Measurements from ENCODE around the gene FBXW8.

FBXW8 gene

DNA sequence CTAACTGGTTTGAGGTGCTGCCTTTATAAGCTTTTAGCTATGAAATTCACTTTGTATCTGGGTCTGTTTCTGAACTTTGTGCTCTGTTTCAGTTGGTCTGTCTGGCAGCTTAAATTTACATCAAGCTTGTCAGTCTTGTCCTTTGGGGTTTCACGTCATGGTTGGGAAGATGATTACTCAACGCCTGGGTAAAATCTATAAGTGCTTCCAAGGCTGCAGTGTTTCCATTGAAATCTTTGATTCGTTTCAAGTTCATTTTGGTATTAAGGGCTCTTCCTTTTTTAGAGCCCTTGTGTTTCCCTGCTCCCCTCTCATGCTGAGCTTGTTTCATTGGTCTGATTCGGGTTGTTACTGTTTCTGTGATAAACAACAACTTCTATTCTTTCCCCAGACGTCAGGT is 58.2 kb downstream of the FBXW8 start:
- Histone ChIP-seq H3K4me1 (ENCODE audit: insufficient read depth, low read length) (peaks cover 13% of the 10 kb centered on the region), H3K27me3 (ENCODE audit: control insufficient read depth in 1 of 2, insufficient read depth in 2 of 2, low read length in 2 of 2) (no peaks in the 10 kb centered on the region), H3K36me3 (ENCODE audit: insufficient read depth, low read length) (peaks cover 19% of the 10 kb centered on the region), H3K9me3 (ENCODE audit: low read length) (no peaks in the 10 kb centered on the region), H3K9ac (ENCODE audit: low read length) (no peak overlapping the region), H3K4me3 (ENCODE audit: low read depth in 1 of 2, low read length in 2 of 2) (no peak overlapping the region), H3K27ac (ENCODE audit: low read depth, low read length) (no peak overlapping the region)

DNA sequence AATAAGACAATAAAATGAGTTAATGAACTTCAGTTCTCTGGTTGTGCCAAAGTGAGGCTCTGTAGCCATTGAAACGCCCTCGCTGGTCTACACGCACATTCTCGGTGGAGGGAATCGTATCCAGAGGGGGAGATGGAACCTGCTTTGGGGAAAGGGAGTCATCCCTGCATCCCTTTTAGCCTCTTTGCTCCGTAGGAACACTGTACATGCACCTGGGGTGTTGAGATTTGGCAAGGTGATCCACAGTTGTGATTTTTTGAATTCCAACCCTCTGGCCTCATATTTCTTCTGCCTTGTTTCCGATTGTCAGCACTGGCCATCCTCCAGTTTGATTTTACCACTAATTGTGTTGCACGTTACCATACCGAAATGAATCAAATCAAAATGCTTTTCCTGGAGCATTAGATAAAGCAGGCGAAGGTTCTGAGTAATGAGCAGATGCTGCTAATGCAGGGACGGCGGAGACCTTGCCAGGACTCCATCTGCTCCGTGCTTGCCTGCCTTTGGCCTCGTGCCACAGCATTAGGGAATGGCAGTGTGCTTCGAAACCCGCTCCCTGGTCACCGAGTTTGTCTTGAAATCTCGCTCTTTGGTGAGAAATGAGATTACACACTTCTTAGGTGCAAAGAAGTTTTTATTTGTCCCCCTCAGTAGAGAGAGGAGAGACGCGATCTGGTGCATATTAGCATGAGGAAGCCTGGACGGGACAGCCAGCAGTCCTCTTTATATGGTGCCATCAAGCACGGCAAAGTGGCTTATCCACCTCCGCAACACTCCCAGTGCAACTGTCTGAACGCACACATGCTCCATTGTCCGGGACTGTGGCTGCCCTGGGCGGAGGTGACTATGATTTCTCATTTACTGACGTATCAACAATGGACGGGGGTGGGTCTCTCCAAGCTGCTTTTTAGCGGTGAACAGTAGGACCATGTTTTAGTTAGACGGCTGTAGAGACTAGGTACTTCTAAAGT is 59.1 kb downstream of the FBXW8 start:
- Histone ChIP-seq H3K9me3 (ENCODE audit: low read length) (no peaks in the 10 kb centered on the region), H3K36me3 (ENCODE audit: insufficient read depth, low read length) (peaks cover 18% of the 10 kb centered on the region), H3K4me1 (ENCODE audit: insufficient read depth, low read length) (peaks cover 6% of the 10 kb centered on the region), H3K4me3 (ENCODE audit: low read depth in 1 of 2, low read length in 2 of 2) (no peak overlapping the region), H3K27me3 (ENCODE audit: control insufficient read depth in 1 of 2, insufficient read depth in 2 of 2, low read length in 2 of 2) (no peaks in the 10 kb centered on the region), H3K9ac (ENCODE audit: low read length) (no peak overlapping the region), H3K27ac (ENCODE audit: low read depth, low read length) (no peak overlapping the region)

- no peaks in the 10 kb centered on the region for H3K27me3 ChIP-seq (ENCODE audit: control insufficient read depth in 1 of 2, insufficient read depth in 2 of 2, low read length in 2 of 2)
- peaks cover 12% of the 10 kb centered on the region for H3K36me3 ChIP-seq (ENCODE audit: insufficient read depth, low read length)
- H3K4me1 ChIP-seq (ENCODE audit: insufficient read depth, low read length): no peaks in the 10 kb centered on the region
- no peak overlapping the region for H3K27ac ChIP-seq (ENCODE audit: low read depth, low read length)
- H3K9me3 ChIP-seq (ENCODE audit: low read length): no peaks in the 10 kb centered on the region
- H3K9ac ChIP-seq (ENCODE audit: low read length): no peak overlapping the region
- no peak overlapping the region for H3K4me3 ChIP-seq (ENCODE audit: low read depth in 1 of 2, low read length in 2 of 2)
Measured at GRCh38 chr12:116971222-116971621, 60.5 kb downstream of the FBXW8 start.

- Histone ChIP-seq H3K4me3 (ENCODE audit: low read depth in 1 of 2, low read length in 2 of 2) (no peak overlapping the region), H3K36me3 (ENCODE audit: insufficient read depth, low read length) (no peaks in the 10 kb centered on the region), H3K9ac (ENCODE audit: low read length) (no peak overlapping the region), H3K4me1 (ENCODE audit: insufficient read depth, low read length) (no peaks in the 10 kb centered on the region), H3K27me3 (ENCODE audit: control insufficient read depth in 1 of 2, insufficient read depth in 2 of 2, low read length in 2 of 2) (no peaks in the 10 kb centered on the region), H3K27ac (ENCODE audit: low read depth, low read length) (no peak overlapping the region), H3K9me3 (ENCODE audit: low read length) (no peaks in the 10 kb centered on the region)
Measured at GRCh38 chr12:116975779-116976393, 65.1 kb downstream of the FBXW8 start.

GRCh38 chr12:116977465-116978380 is 67.0 kb downstream of the FBXW8 start:
- no peaks in the 10 kb centered on the region for H3K4me1 ChIP-seq (ENCODE audit: insufficient read depth, low read length)
- no peaks in the 10 kb centered on the region for H3K36me3 ChIP-seq (ENCODE audit: insufficient read depth, low read length)
- H3K27me3 ChIP-seq (ENCODE audit: control insufficient read depth in 1 of 2, insufficient read depth in 2 of 2, low read length in 2 of 2): no peaks in the 10 kb centered on the region
- H3K27ac ChIP-seq (ENCODE audit: low read depth, low read length): no peak overlapping the region
- H3K9me3 ChIP-seq (ENCODE audit: low read length): no peaks in the 10 kb centered on the region
- no peak overlapping the region for H3K9ac ChIP-seq (ENCODE audit: low read length)
- H3K4me3 ChIP-seq (ENCODE audit: low read depth in 1 of 2, low read length in 2 of 2): no peak overlapping the region

GRCh38 chr12:116978791-116979508 is 68.2 kb downstream of the FBXW8 start:
- H3K4me3 ChIP-seq (ENCODE audit: low read depth in 1 of 2, low read length in 2 of 2): no peak overlapping the region
- no peak overlapping the region for H3K27ac ChIP-seq (ENCODE audit: low read depth, low read length)
- H3K9ac ChIP-seq (ENCODE audit: low read length): no peak overlapping the region
- H3K36me3 ChIP-seq (ENCODE audit: insufficient read depth, low read length): no peaks in the 10 kb centered on the region
- no peaks in the 10 kb centered on the region for H3K9me3 ChIP-seq (ENCODE audit: low read length)
- peaks cover 5% of the 10 kb centered on the region for H3K4me1 ChIP-seq (ENCODE audit: insufficient read depth, low read length)
- no peaks in the 10 kb centered on the region for H3K27me3 ChIP-seq (ENCODE audit: control insufficient read depth in 1 of 2, insufficient read depth in 2 of 2, low read length in 2 of 2)

DNA sequence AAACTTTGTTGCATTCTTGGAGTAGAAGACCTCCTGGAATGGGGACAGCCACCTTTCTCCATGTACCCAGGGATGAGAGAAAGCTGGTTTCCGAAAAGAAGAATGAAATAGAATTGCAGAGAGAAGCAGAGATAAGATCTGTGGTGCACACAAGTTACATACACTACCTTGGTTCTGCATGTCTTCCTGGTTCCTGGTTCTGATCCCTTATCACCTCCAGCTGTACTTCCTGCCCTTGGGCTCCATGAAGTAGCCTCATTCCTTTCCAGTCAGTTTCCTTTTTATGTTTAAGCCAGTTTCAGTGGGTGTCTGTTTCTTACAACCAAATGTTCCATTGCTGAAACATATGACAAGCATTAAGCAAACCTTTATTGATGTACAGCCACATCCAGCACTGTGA is 69.3 kb downstream of the FBXW8 start:
- Histone ChIP-seq H3K4me3 (ENCODE audit: low read depth in 1 of 2, low read length in 2 of 2) (no peak overlapping the region), H3K4me1 (ENCODE audit: insufficient read depth, low read length) (peaks cover 5% of the 10 kb centered on the region), H3K9me3 (ENCODE audit: low read length) (no peaks in the 10 kb centered on the region), H3K36me3 (ENCODE audit: insufficient read depth, low read length) (no peaks in the 10 kb centered on the region), H3K27me3 (ENCODE audit: control insufficient read depth in 1 of 2, insufficient read depth in 2 of 2, low read length in 2 of 2) (no peaks in the 10 kb centered on the region), H3K27ac (ENCODE audit: low read depth, low read length) (no peak overlapping the region), H3K9ac (ENCODE audit: low read length) (no peak overlapping the region)

GRCh38 chr12:116982791-116983411 is 72.2 kb downstream of the FBXW8 start:
- Histone ChIP-seq H3K36me3 (ENCODE audit: insufficient read depth, low read length) (no peaks in the 10 kb centered on the region), H3K9ac (ENCODE audit: low read length) (no peak overlapping the region), H3K27ac (ENCODE audit: low read depth, low read length) (peak overlapping the region; percentile 14), H3K4me3 (ENCODE audit: low read depth in 1 of 2, low read length in 2 of 2) (peak overlapping the region in 1 of 2 donors; percentile 40), H3K4me1 (ENCODE audit: insufficient read depth, low read length) (peaks cover 5% of the 10 kb centered on the region), H3K27me3 (ENCODE audit: control insufficient read depth in 1 of 2, insufficient read depth in 2 of 2, low read length in 2 of 2) (no peaks in the 10 kb centered on the region), H3K9me3 (ENCODE audit: low read length) (no peaks in the 10 kb centered on the region)

- Histone ChIP-seq H3K27ac (ENCODE audit: low read depth, low read length) (no peak overlapping the region), H3K9me3 (ENCODE audit: low read length) (no peaks in the 10 kb centered on the region), H3K36me3 (ENCODE audit: insufficient read depth, low read length) (no peaks in the 10 kb centered on the region), H3K27me3 (ENCODE audit: control insufficient read depth in 1 of 2, insufficient read depth in 2 of 2, low read length in 2 of 2) (no peaks in the 10 kb centered on the region), H3K4me1 (ENCODE audit: insufficient read depth, low read length) (peaks cover 5% of the 10 kb centered on the region), H3K9ac (ENCODE audit: low read length) (no peak overlapping the region), H3K4me3 (ENCODE audit: low read depth in 1 of 2, low read length in 2 of 2) (no peak overlapping the region)
Measured at GRCh38 chr12:116984098-116984497, 73.3 kb downstream of the FBXW8 start.

GRCh38 chr12:116990329-116990728 is 79.6 kb downstream of the FBXW8 start:
- no peaks in the 10 kb centered on the region for H3K9me3 ChIP-seq (ENCODE audit: low read length)
- H3K4me3 ChIP-seq (ENCODE audit: low read depth in 1 of 2, low read length in 2 of 2): no peak overlapping the region
- H3K9ac ChIP-seq (ENCODE audit: low read length): no peak overlapping the region
- no peaks in the 10 kb centered on the region for H3K4me1 ChIP-seq (ENCODE audit: insufficient read depth, low read length)
- H3K36me3 ChIP-seq (ENCODE audit: insufficient read depth, low read length): peaks cover 14% of the 10 kb centered on the region
- no peak overlapping the region for H3K27ac ChIP-seq (ENCODE audit: low read depth, low read length)
- no peaks in the 10 kb centered on the region for H3K27me3 ChIP-seq (ENCODE audit: control insufficient read depth in 1 of 2, insufficient read depth in 2 of 2, low read length in 2 of 2)

All from muscle layer of colon (tissue), 2 donors.